Nephron (organoid): ENCODE data around the gene DHX35.

Experiments used
- H3K27ac Mint-ChIP-seq, 3 experiments: 2 replicates each; pipeline ENCODE4 v1.8.0; 2020; ENCODE audit warnings: mixed read lengths in 3 of 3, mild to moderate bottlenecking in 2 of 3, moderate library complexity in 1 of 3
- H3K27me3 Mint-ChIP-seq: 2 replicates; pipeline ENCODE4 v1.8.0; 2021; ENCODE audit warnings: low read depth, mild to moderate bottlenecking, moderate library complexity, mixed read lengths
- H3K36me3 Mint-ChIP-seq: 2 replicates; pipeline ENCODE4 v1.8.0; 2020; ENCODE audit warnings: low read depth, mixed read lengths
- H3K4me1 Mint-ChIP-seq: 2 replicates; pipeline ENCODE4 v1.8.0; 2020; ENCODE audit warnings: mixed read lengths
- H3K4me3 Mint-ChIP-seq, 3 experiments: 2 replicates each; pipeline ENCODE4 v1.8.0; 2020; ENCODE audit warnings: mild to moderate bottlenecking in 3 of 3, mixed read lengths in 3 of 3, moderate library complexity in 2 of 3
- H3K9me3 Mint-ChIP-seq: 2 replicates; pipeline ENCODE4 v1.8.0; 2020; ENCODE audit warnings: mixed read lengths
- TF ChIP-seq, protein P1 (sequence below), 3 experiments: fragments of 200-600 bp; sonication (generic); IDR thresholded peaks; one replicate each; pipeline ENCODE4 v1.5.0; 2021; ENCODE audit warnings: antibody characterized with exemption in 3 of 3; ENCODE audit not compliant: unreplicated experiment in 3 of 3

The DHX35 gene

DNA sequence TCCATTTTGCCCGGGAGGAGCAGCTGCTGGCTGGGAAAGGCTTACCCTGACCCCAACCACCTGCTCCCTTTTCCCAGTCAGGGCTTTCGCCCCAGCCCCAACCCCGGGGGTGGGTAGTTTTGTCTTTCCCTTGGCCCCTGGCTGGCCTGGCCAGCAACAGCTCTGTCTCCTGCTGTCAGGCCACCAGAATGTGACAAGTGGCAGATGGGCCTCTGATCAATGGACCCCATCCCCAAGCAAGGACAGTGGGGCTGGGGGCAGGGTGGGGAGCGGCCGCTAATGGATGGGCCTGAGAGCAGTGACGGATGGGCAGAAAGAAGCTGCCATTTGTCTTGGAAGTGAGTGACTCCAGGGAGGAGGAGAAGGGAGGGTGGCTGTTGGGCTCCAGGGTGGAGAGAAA is 121.6 kb downstream of the DHX35 start:
- Mint-ChIP-seq H3K27ac (no peak overlapping the region), H3K9me3 (peaks cover 7% of the 10 kb centered on the region), H3K4me3 (no peak overlapping the region), H3K36me3 (no peaks in the 10 kb centered on the region), H3K27me3 (peaks cover 7% of the 10 kb centered on the region), H3K4me1 (peaks cover 16% of the 10 kb centered on the region)
- TF ChIP-seq, protein P1, sequence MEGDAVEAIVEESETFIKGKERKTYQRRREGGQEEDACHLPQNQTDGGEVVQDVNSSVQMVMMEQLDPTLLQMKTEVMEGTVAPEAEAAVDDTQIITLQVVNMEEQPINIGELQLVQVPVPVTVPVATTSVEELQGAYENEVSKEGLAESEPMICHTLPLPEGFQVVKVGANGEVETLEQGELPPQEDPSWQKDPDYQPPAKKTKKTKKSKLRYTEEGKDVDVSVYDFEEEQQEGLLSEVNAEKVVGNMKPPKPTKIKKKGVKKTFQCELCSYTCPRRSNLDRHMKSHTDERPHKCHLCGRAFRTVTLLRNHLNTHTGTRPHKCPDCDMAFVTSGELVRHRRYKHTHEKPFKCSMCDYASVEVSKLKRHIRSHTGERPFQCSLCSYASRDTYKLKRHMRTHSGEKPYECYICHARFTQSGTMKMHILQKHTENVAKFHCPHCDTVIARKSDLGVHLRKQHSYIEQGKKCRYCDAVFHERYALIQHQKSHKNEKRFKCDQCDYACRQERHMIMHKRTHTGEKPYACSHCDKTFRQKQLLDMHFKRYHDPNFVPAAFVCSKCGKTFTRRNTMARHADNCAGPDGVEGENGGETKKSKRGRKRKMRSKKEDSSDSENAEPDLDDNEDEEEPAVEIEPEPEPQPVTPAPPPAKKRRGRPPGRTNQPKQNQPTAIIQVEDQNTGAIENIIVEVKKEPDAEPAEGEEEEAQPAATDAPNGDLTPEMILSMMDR (IDR thresholded peaks at IDR 0.05; ENCODE audit: unreplicated experiment in 3 of 3): no peak

DNA sequence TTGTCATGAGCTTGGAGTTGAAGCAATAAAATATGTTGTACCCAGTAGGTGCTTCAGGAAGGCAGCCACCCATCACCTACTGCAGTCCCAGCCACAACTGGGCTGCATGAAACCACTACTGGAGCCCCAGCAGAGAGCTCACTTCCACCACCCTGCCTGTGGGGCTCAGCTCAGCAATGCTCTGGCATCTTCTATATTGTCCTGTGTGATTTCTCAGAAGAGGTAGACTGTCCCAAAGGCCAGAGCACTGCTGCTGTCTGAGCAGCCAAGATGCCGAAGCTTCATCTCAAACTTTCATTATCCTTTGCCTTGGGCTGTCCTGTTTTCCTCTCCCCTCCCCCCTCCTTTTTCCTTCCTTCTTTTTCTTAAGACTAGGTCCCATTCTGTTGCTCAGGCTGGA is 126.9 kb downstream of the DHX35 start:
- Mint-ChIP-seq H3K4me1 (no peaks in the 10 kb centered on the region), H3K27me3 (peaks cover 10% of the 10 kb centered on the region), H3K4me3 (no peak overlapping the region), H3K9me3 (peaks cover 7% of the 10 kb centered on the region), H3K27ac (no peak overlapping the region), H3K36me3 (no peaks in the 10 kb centered on the region)
- TF ChIP-seq, protein P1 (IDR thresholded peaks at IDR 0.05; ENCODE audit: unreplicated experiment in 3 of 3): no peak
